Measurements from ENCODE around the gene RCN2.
"Not testable (repeated sequence)": the region's sequence is repeated elsewhere in the genome, so short reads cannot be mapped to it uniquely, and the experiment has no call there.

- TF ChIP-seq CTCF (IDR thresholded peaks at IDR 0.05; ENCODE audit: poor library complexity); EZH2 (IDR thresholded peaks at IDR 0.05; ENCODE audit: borderline replicate concordance): not testable (repeated sequence)
Measured at GRCh38 chr15:76899931-76900310, 31.6 kb upstream of the RCN2 start.
